NCI-H69 (cell line): Measurements from ENCODE around the gene LEFTY2.
A peak's percentile ranks its signal among the peaks of the same experiment; 100 is the strongest.
"Not testable (repeated sequence)": the region's sequence is repeated elsewhere in the genome, so short reads cannot be mapped to it uniquely, and the experiment has no call there.

Experiments used
- DNase-seq: peaks from one replicate; lab custom pipeline; 2025; lab: John Stamatoyannopoulos, UW

LEFTY2 gene

GRCh38 chr1:225929462-225929861 is 11.6 kb downstream of the LEFTY2 start:
- DNase-seq: not testable (repeated sequence)

DNA sequence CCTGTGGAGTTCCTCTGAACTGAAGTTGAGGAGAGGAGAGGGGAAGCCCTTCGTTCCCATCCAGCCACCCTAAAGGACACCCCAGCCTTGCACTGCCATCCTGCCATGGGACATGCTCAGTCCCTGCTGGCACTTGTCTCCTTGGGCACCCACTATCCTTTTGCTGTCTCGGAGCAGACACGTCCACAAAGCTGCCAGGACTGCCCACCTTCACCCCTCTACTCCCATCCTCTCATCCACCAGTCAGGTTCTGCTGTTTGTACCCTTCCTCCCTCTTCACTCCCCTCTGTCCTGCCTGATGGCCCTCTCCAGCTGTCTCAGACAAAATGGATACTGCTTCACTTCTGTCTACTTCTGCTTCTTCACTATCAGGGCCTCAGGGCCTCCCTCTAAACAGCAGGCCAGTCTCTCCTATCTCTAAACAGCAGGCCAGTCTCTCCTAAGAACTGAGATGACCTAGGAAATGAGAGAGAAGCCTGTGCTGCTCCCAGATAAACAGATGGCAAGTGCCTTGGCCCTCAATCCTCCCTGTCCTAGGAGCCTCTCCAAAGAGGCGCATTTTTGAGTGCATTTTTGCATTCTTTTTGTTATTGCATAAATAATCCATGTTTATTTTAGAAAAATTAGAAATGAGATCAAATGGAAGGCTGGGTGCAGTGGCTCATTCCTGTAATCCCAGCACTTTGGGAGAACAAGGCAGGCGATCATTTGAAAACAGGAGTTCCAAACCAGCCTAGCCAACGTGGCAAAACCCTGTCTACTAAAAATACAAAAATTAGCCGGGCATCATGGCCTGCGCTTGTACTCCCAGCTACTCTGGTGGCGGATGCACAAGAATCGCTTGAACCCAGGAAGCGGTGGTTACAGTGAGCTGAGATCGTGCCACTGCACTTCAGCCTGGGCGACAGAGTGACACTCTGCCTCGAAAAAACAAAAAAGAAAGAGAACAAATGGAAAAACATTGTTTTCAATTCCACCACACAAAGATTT is 12.5 kb downstream of the LEFTY2 start:
- DNase-seq: no peak

DNA sequence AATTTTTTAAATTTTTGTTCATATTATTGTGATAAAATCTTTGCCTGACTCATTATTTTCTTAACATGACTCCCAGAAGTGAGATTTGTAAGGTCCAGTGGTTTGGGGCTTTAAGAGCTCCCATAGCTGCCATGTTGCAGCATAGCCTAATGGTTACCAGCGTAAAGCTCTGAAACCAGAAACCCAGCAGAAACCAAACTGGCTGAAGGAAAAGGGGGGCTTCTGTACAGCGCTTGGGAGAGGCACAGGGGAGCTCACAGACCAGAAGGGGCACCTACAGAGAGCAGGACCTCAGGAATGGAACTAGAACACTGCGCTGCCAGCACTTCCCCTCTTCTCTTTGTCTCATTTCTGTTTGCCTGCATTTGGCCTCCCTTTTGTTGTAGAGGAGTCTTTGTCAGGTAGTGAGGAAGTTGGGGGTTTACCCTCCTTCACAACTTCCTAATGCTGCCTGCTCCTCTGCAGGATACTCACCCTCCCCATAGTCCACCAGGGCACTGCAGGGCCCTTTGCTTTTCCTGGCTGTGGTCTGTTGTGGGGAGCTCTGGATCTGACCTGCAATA is 14.4 kb downstream of the LEFTY2 start:
- DNase-seq: no peak

DNA sequence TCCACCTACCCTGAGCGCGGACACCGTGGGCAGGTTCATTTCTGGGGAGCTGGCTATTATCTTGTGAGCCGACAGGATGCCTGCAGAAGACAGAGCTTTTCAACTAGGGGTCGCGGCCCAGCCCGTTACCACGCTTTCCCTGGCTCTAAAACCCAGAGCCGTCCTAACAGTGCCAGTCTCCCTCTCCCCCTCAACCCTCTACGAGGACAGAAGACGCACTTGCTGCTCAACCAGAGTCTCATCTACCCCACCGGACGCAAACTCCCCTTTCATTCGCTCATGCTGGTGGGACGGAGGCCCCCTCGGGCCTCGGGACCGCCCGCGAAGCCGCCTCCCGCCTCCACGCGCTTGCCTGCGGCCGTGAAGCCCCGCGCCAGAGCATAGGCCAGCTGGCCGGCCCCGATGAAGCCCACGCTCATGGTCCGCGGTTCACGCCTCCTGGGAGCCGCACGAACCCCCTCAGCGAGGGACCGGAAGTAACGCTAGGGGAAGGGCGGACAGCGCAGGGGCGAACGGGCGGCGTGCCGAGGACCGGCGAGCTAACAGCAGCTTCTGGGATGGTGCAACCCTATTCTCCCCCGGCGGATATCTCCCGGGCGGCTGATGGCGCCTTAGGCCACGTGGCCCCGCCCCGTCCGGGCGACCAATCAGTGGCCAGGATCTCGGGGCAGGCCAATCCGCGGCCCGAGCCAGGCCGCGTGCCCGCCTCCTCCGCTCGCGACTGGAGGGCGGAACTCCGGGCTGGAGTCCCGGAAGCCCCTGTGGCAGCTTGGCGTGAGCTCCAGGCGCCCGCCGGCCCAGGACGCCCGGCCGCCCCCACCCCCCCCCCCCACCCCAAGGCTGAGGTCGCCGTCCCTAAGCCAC is 17.1 kb downstream of the LEFTY2 start, which contains the start of gene PYCR2:
PYCR2 (minus strand) TSS at position 559 of the 864 bp plus-strand sequence; CDS start at position 419, 140 bp downstream.
- peak; percentile 99 for DNase-seq

GRCh38 chr1:225923381-225923691 is 17.7 kb downstream of the LEFTY2 start:
- DNase-seq: no peak

DNA sequence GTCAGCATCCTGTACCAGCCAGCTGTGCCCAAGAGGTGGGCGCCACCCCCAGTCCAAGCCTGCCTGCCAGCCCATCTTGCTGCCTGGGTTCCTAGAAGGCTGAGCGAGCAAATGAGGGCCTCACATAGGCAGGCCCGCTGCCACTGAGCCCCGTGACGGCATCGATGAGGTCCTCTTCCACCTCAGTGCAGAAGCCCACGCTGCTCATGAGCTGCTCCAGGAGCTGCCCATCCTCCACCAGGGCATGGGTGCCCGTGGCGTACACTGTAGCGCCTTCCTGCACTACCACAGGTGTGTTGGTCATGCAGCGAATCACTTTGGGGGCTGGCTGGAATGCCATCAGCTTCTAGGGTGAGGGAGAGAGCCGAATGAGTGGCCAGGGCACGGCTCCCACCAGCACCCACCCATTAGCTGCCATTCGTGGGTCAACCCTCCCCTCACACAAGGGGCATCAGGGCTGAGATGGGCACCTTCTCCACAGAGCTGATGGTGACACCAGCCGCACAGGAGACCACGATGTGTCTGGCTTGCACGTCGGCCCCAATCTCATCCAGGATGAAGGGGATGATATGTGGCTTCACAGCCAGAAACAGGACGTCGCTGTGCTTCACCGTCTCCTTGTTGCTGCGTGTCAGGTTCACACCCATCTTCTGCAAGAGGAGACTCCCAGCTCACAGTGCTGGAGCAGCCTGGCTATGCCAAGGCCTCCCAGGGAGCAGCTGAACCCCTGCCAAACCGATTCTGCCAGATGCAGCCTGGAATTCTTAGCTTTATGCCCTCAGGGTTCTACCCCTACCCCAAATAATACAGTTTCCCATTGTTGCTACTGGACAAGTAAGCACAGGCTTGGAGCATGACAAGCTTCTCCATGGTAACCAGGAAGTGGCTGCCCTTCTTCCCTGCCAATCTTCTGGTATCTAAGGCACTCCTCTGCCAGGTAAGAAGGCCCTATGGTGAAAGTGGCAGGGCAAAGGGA is 19.0 kb downstream of the LEFTY2 start:
- DNase-seq: peak; percentile 99

- peak; percentile 90 for DNase-seq
These were observed 21.1 kb downstream of the LEFTY2 start for GRCh38 chr1:225919906-225920305.

DNA sequence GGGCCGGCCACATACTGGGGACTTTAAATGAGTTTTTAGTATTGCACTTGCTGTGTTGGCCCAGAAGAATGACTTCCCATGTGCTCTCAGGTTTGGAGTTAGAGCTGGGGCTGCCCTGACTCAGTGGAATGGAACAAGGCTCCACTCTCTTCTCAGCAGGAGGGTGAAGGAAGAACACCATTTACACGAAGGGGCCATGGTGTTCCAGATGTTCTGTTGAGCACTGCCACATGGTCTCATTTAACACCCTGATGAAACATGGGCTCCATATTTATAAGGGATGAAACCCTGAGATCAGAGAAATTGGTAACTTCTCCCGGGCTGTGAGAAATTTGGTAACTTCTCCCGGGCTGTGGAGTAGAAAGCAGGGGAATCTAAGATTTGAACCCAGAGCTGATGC is 22.7 kb downstream of the LEFTY2 start:
- no peak for DNase-seq

- no peak for DNase-seq
These were observed 23.5 kb downstream of the LEFTY2 start for GRCh38 chr1:225917536-225917935.

GRCh38 chr1:225917101-225917500 is 23.9 kb downstream of the LEFTY2 start:
- no peak for DNase-seq

DNA sequence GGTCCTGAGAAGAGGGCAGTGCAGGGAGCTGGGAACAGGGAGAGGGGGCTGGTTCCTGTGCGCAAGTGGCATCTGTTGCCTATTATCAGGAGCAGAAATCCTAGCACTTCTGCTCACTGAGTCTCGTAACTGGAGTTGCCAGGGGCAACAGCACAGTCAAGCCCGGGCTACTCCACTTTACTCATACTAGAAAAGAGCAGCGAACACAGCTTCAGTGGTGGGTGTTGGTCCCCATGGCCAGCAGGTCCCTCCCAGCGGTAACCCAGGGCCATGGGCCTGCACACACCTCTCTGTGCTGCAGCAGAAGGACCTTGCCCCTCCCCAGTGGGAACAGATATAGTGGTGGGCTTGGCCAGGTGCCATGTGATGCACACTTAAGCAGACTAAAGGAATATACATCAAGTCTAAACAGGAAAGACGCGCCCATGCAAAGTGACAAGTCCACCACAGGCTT is 25.5 kb downstream of the LEFTY2 start:
- peak; percentile 33 for DNase-seq

GRCh38 chr1:225914947-225915346 is 26.1 kb downstream of the LEFTY2 start:
- no peak for DNase-seq

GRCh38 chr1:225914391-225914790 is 26.6 kb downstream of the LEFTY2 start:
- no peak for DNase-seq

GRCh38 chr1:225911191-225912130 is 29.6 kb downstream of the LEFTY2 start:
- DNase-seq: no peak

GRCh38 chr1:225909477-225909876 is 31.5 kb downstream of the LEFTY2 start:
- no peak for DNase-seq

- peak; percentile 57 for DNase-seq
These were observed 32.2 kb downstream of the LEFTY2 start for GRCh38 chr1:225908773-225909172.

GRCh38 chr1:225908013-225908640 is 32.9 kb downstream of the LEFTY2 start:
- no peak for DNase-seq

DNA sequence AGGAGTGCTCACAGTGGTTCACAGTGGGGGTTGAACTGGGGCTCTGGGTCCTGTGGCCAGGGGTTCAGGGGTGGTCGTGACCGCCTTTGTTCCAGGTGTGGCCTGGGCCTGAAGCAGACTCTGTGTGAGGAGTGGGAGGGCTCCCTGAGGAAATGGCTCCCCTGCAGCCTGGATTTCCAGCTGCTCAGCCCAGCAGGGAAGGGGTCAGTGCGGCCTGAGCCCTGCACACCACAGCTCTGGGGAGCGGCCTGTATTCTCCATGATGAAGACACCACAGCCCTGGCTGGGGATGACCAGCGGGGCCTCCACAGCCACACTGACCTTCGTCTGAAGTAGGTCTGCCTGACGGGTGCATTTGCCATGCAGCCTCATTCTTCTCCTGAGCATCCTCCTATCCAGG is 33.7 kb downstream of the LEFTY2 start:
- no peak for DNase-seq

DNA sequence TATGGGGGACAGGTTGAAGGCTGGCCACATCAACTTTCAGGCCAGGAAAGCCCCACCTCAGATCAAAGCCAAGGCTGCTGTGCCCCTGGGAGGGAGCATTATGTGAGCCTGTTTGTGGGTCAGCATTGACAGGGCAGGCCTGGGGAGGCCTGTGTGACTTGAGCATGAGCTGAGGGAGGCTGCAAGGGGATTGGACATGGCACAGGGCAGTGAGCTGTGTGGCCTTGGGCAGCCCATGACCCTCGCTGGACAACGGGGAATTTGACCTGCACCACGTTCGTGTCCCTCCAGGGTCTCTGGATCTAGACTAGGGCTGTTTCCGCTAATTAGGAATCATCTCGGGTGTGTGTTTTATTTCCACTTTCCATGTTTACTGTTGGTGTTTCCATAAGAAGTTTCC is 34.6 kb downstream of the LEFTY2 start:
- no peak for DNase-seq

DNA sequence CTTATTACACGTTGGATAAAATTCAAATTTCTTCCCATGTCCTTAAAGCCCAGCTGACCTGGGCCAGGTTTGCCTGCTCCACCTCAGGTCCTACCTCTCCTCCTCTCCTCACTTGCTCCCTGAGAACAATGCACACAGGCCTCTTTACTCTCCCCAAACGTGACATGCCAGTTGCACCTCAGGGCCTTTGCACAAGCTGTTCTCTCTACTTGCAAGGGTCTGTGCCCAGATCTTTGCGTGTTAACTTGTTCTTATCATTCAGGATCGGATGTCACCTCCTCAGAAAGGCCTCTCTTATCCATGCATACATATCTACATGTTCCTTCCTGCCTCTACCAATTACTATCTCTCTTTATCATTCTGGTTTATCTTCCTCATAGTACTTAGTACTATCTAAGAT is 37.4 kb downstream of the LEFTY2 start:
- DNase-seq: no peak
